Progenitor cell of endocrine pancreas (in vitro differentiated cells): ENCODE measurements around the gene PNP. TPM values are rescaled to one million over a fixed set of nuclear protein-coding genes. Genes with fewer than 3 reads are reported as not detected.

Source experiments
- DNase-seq: peaks from one replicate; pipeline ENCODE4 v3.0.0; 2021; ENCODE audit warnings: low spot score; ENCODE audit not compliant: unreplicated experiment
- H3K27ac Mint-ChIP-seq: 2 replicates; pipeline ENCODE4 v1.8.0; 2021; ENCODE audit warnings: mild to moderate bottlenecking, moderate library complexity, mixed read lengths
- H3K27me3 Mint-ChIP-seq: 2 replicates; pipeline ENCODE4 v1.8.0; 2021; ENCODE audit warnings: mixed read lengths
- H3K36me3 Mint-ChIP-seq: 2 replicates; pipeline ENCODE4 v1.8.0; 2022; ENCODE audit warnings: mixed read lengths; ENCODE audit not compliant: insufficient read depth
- H3K4me1 Mint-ChIP-seq: 2 replicates; pipeline ENCODE4 v1.8.0; 2021; ENCODE audit warnings: low read depth, mixed read lengths
- H3K4me3 Mint-ChIP-seq: 2 replicates; pipeline ENCODE4 v1.8.0; 2021; ENCODE audit warnings: low read depth, mild to moderate bottlenecking, moderate library complexity, mixed read lengths
- H3K9me3 Mint-ChIP-seq: 2 replicates; pipeline ENCODE4 v1.8.0; 2021; ENCODE audit warnings: low read depth, mixed read lengths
- total RNA-seq: library from RNA; stranded (reverse); gene quantifications from 2 replicates; pipeline ENCODE4 v1.2.1, GENCODE V29; 2021
- TF ChIP-seq, protein P1 (sequence below): fragments of 200-600 bp; sonication (generic); IDR thresholded peaks from one replicate; pipeline ENCODE4 v1.5.0; 2021; ENCODE audit warnings: antibody characterized with exemption, mild to moderate bottlenecking; ENCODE audit not compliant: unreplicated experiment

PNP gene
- total RNA-seq, 1 donor from 2014 or later = 48.9 TPM

DNA sequence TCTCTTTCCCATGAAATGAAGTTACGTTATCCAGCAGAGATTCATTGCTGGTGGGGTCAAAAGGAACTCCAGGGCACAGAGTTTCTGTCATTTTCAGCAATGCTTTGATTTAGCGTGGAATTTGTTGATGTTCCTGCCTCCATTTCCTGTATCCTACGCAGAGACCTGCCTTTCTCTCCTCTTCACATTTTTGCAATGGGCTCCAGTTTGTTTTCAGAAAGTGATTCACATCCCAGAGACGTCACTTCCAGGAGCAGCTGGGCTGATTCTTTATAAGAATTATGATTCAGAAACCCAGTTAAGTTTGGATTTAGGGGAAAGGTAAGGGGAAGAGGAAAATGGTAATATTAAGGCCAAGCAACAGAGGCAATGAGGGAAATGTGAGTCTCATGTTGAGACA lies 47.7 kb downstream of the PNP start:
- H3K9me3 Mint-ChIP-seq = no peaks in the 10 kb centered on the region
- H3K27me3 Mint-ChIP-seq = peaks cover under 1% of the 10 kb centered on the region
- H3K4me3 Mint-ChIP-seq = no peak overlapping the region
- TF ChIP-seq, protein P1, sequence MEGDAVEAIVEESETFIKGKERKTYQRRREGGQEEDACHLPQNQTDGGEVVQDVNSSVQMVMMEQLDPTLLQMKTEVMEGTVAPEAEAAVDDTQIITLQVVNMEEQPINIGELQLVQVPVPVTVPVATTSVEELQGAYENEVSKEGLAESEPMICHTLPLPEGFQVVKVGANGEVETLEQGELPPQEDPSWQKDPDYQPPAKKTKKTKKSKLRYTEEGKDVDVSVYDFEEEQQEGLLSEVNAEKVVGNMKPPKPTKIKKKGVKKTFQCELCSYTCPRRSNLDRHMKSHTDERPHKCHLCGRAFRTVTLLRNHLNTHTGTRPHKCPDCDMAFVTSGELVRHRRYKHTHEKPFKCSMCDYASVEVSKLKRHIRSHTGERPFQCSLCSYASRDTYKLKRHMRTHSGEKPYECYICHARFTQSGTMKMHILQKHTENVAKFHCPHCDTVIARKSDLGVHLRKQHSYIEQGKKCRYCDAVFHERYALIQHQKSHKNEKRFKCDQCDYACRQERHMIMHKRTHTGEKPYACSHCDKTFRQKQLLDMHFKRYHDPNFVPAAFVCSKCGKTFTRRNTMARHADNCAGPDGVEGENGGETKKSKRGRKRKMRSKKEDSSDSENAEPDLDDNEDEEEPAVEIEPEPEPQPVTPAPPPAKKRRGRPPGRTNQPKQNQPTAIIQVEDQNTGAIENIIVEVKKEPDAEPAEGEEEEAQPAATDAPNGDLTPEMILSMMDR = no peak
- no peaks in the 10 kb centered on the region for H3K4me1 Mint-ChIP-seq
- no peaks in the 10 kb centered on the region for H3K36me3 Mint-ChIP-seq
- no peak for DNase-seq
- H3K27ac Mint-ChIP-seq = no peak overlapping the region

DNA sequence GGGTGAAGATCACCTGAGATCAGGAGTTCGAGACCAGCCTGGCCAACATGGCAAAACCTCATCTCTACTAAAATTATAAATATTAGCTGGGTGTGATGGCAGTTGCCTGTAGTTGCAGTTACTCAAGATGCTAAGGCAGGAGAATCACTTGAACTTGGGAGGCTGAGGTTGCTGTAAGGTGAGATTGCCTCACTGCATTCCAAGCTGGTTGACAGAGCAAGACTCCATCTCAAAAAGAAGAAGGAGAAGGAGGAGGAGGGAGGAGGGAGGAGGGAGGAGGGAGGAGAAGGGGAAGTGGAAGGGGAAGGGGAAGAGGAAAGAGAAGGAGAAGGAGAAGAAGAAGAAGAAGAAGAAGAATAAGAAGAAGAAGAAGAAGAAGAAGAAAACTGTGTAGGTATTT lies 53.1 kb downstream of the PNP start:
- no peak for DNase-seq
- no peak overlapping the region for H3K4me3 Mint-ChIP-seq
- H3K36me3 Mint-ChIP-seq = no peaks in the 10 kb centered on the region
- H3K27me3 Mint-ChIP-seq = no peaks in the 10 kb centered on the region
- H3K27ac Mint-ChIP-seq = no peak overlapping the region
- H3K9me3 Mint-ChIP-seq = no peaks in the 10 kb centered on the region
- TF ChIP-seq, protein P1 = no peak
- no peaks in the 10 kb centered on the region for H3K4me1 Mint-ChIP-seq

DNA sequence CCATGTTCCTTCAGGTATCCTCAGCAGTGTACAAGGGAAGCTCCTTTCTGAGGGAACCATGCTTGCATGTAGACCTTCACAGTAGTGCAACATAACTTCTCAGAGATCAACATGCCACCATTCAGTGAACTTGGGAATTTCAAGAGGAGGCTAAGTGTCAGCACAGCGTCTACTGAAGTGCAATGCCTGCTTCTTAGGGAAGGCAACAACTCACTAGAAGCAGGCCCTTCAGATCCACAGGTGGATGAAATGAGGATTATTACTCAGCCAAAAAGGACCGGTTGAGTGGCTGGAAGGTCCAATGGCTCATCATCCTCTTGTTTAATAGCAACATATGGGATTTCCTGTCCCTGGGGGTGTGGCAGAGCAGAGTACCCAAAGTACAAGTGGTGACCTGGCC lies 54.8 kb downstream of the PNP start:
- H3K4me3 Mint-ChIP-seq = no peak overlapping the region
- H3K4me1 Mint-ChIP-seq = no peaks in the 10 kb centered on the region
- peaks cover 3% of the 10 kb centered on the region for H3K27me3 Mint-ChIP-seq
- no peaks in the 10 kb centered on the region for H3K9me3 Mint-ChIP-seq
- no peak for DNase-seq
- no peak overlapping the region for H3K27ac Mint-ChIP-seq
- no peaks in the 10 kb centered on the region for H3K36me3 Mint-ChIP-seq
- TF ChIP-seq, protein P1 = no peak

Other genes starting within 250 kb of the PNP start
- not detected in 2 replicates for gene OR11H6, start 245.7 kb upstream of the PNP start, total RNA-seq
- gene OR11H7, start 240.4 kb upstream of the PNP start, total RNA-seq = not detected in 2 replicates
- not detected in 2 replicates for gene OR11H4, start 230.1 kb upstream of the PNP start, total RNA-seq
- gene TTC5, start 163.5 kb upstream of the PNP start, total RNA-seq = 29.4 and 30.0 TPM in 2 replicates
- gene CCNB1IP1, start 136.1 kb upstream of the PNP start, total RNA-seq = 112 and 122 TPM in 2 replicates
- 32.2 and 35.6 TPM in 2 replicates for gene PARP2, start 125.8 kb upstream of the PNP start, total RNA-seq
- gene TEP1, start 55.9 kb upstream of the PNP start, total RNA-seq = 26.5 and 28.5 TPM in 2 replicates
- gene KLHL33, start 33.2 kb upstream of the PNP start, total RNA-seq = 0.04 and 0.05 TPM in 2 replicates
- gene OSGEP, start 14.6 kb upstream of the PNP start, total RNA-seq = 89.0 and 94.4 TPM in 2 replicates
- 309 and 322 TPM in 2 replicates for gene APEX1, start 14.2 kb upstream of the PNP start, total RNA-seq
- 41.1 and 45.6 TPM in 2 replicates for gene PIP4P1, start 8.0 kb upstream of the PNP start, total RNA-seq
- gene RNASE10, start 36.1 kb downstream of the PNP start, total RNA-seq = 1.3 and 1.5 TPM in 2 replicates
- gene RNASE9, start 91.6 kb downstream of the PNP start, total RNA-seq = not detected in 2 replicates
- not detected in 2 replicates for gene RNASE11, start 118.6 kb downstream of the PNP start, total RNA-seq
- gene RNASE12, start 122.0 kb downstream of the PNP start, total RNA-seq = not detected in 2 replicates
- gene OR6S1, start 172.3 kb downstream of the PNP start, total RNA-seq = not detected in 2 replicates
- 5.7 TPM in 2 replicates for gene RNASE4, start 215.2 kb downstream of the PNP start, total RNA-seq
- 8.0 and 8.3 TPM in 2 replicates for gene ANG, start 219.4 kb downstream of the PNP start, total RNA-seq